GM20431 (cell line): ENCODE results near the gene PTPRE.

ENCODE experiments used
- in situ Hi-C: fragments of 300-500 bp; cut with MseI, MboI; formaldehyde crosslinking; loops from one replicate; pipeline ENCODE4 v1.15.0; 2020; ENCODE audit warnings: low sequenced_read_pairs; ENCODE audit not compliant: unreplicated experiment

PTPRE gene

GRCh38 chr10:128064970-128065580, 158.2 kb downstream of the PTPRE start:
- in situ Hi-C loops = no loop called here

GRCh38 chr10:128065881-128066534, 159.1 kb downstream of the PTPRE start:
- in situ Hi-C loops = no loop called here

GRCh38 chr10:128066870-128067382, 160.0 kb downstream of the PTPRE start:
- in situ Hi-C loops = no loop called here

GRCh38 chr10:128067691-128068397, 160.9 kb downstream of the PTPRE start:
- in situ Hi-C loops = no loop called here

GRCh38 chr10:128068398-128069285, 161.7 kb downstream of the PTPRE start:
- in situ Hi-C loops = no loop called here

GRCh38 chr10:128069351-128070051, 162.6 kb downstream of the PTPRE start:
- in situ Hi-C loops = no loop called here

- in situ Hi-C loops = no loop called here
Observed at GRCh38 chr10:128070161-128070560, 163.3 kb downstream of the PTPRE start.

GRCh38 chr10:128070721-128071416, 164.0 kb downstream of the PTPRE start:
- in situ Hi-C loops = no loop called here

- in situ Hi-C loops = no loop called here
Observed at GRCh38 chr10:128071417-128071782, 164.5 kb downstream of the PTPRE start.

- in situ Hi-C loops = no loop called here
Observed at GRCh38 chr10:128072046-128072445, 165.1 kb downstream of the PTPRE start.

GRCh38 chr10:128072941-128073645, 166.2 kb downstream of the PTPRE start:
- in situ Hi-C loops = no loop called here

- in situ Hi-C loops = no loop called here
Observed at GRCh38 chr10:128073890-128074289, 167.0 kb downstream of the PTPRE start.

GRCh38 chr10:128074589-128074988, 167.7 kb downstream of the PTPRE start:
- in situ Hi-C loops = no loop called here

- in situ Hi-C loops = no loop called here
Observed at GRCh38 chr10:128077155-128077875, 170.4 kb downstream of the PTPRE start.

GRCh38 chr10:128078136-128078969, 171.4 kb downstream of the PTPRE start:
- in situ Hi-C loops = no loop called here

GRCh38 chr10:128080231-128080630, 173.3 kb downstream of the PTPRE start:
- in situ Hi-C loops = loop anchor here (10.0 kb wide), 1 partner anchor 65 kb away; no protein-coding TSS in a partner anchor

- in situ Hi-C loops = loop anchor here (10.0 kb wide), 1 partner anchor 64 kb away; no protein-coding TSS in a partner anchor
Observed at GRCh38 chr10:128080641-128081040, 173.7 kb downstream of the PTPRE start.
